SW 1271 (cell line): ENCODE measurements around the gene MAIP1.

Source experiments
- DNase-seq, 2 experiments: peaks; one replicate each; lab custom pipeline; 2025; lab: John Stamatoyannopoulos, UW

Gene MAIP1

GRCh38 chr2:199950396-199950795, 5.0 kb upstream of the MAIP1 start:
- no peak for DNase-seq

GRCh38 chr2:199951023-199951422, 4.4 kb upstream of the MAIP1 start:
- no peak for DNase-seq

- DNase-seq: peak in 1 of 2 experiments; percentile 14
Measured at GRCh38 chr2:199955007-199955338, 409 bp upstream of the MAIP1 start.

- DNase-seq: peak in 1 of 2 experiments; percentile 21
Measured at GRCh38 chr2:199956062-199956380, 639 bp downstream of the MAIP1 start.

GRCh38 chr2:199958014-199958413, 2.6 kb downstream of the MAIP1 start:
- no peak for DNase-seq

- no peak for DNase-seq
Measured at GRCh38 chr2:199962203-199962602, 6.8 kb downstream of the MAIP1 start.

GRCh38 chr2:199966405-199966804, 11.0 kb downstream of the MAIP1 start:
- DNase-seq: no peak

DNA sequence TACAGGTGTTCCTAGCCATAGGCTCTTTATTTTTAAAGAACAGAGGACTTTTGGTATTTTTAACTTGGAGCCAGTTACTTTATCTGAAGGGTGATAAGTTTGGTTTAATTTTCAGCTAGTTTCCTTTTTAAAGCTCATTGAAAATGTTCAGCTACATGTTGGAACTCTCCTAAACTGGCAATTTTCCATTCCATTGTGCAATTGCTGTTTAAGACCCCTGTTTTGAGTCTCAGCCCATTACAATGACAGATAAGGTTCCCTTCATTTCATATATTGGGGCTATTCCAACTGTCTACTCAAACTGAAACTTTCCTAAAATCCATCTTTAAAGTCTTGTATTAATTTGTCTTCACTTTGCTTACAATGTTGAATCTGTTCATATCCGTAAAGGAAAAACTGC, 11.6 kb downstream of the MAIP1 start:
- no peak for DNase-seq

DNA sequence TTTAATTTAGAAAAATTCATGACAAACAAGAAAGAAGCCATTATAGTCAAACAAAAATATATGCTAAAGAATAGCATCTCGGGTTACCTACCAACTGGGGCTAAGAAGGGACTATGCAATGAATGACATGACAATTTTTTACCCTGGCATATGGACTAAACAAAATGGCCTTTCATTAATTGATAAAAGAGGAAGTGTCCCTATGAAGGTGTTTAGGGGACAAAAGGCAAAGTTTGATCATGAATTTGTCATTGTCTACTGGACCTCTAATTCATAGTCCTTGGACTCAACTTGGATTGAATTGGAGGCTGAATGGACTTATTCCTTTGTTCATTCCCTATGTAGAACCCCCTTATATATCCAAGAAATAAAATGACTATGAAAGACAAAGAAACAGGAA, 12.7 kb downstream of the MAIP1 start:
- DNase-seq: no peak

- no peak for DNase-seq
Measured at GRCh38 chr2:199972088-199972626, 16.8 kb downstream of the MAIP1 start.

- DNase-seq: peak in 1 of 2 experiments; percentile 51
Measured at GRCh38 chr2:199973703-199974102, 18.3 kb downstream of the MAIP1 start.

- no peak for DNase-seq
Measured at GRCh38 chr2:199975273-199975895, 20.0 kb downstream of the MAIP1 start.

- DNase-seq: no peak
Measured at GRCh38 chr2:199977984-199978415, 22.6 kb downstream of the MAIP1 start.

GRCh38 chr2:199979398-199979797, 24.0 kb downstream of the MAIP1 start:
- DNase-seq: no peak

DNA sequence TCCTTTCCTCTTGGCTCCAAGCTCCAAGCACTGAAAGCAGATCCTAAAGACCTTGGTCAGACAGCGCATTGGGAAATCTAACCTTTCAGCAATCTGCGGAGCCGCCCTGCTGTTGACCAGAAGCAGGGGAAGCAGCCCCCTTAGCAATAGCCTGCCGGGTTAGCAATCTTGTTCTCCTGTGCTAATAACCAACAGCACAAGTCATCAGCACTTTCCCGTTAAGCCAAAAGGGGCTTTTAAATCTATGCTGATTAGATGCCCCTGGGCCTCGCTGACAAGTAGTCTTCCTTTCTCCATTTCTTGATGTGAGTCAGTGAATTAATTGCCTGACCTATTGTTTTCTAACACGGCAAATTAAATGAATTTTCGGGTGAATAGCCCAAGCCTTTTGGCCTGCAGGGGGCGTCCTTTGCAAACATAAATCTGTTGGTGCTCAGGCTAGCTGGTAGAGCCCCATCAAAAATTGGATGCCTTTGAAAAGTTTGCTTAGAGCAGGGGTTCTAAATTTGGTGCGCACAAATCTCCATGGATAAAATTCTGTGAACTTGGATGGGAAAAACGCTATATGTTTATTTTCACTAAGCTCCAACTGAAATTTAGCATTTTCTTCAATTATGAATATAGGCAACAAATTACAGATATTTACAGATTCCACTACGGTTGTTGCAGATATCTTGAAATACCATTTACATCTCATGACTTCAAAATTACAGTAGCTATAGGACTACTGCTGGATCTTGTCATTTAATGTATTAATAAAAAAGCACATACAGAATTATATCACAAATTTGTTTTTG, 24.6 kb downstream of the MAIP1 start:
- DNase-seq: peak; percentile 10 to 41

DNA sequence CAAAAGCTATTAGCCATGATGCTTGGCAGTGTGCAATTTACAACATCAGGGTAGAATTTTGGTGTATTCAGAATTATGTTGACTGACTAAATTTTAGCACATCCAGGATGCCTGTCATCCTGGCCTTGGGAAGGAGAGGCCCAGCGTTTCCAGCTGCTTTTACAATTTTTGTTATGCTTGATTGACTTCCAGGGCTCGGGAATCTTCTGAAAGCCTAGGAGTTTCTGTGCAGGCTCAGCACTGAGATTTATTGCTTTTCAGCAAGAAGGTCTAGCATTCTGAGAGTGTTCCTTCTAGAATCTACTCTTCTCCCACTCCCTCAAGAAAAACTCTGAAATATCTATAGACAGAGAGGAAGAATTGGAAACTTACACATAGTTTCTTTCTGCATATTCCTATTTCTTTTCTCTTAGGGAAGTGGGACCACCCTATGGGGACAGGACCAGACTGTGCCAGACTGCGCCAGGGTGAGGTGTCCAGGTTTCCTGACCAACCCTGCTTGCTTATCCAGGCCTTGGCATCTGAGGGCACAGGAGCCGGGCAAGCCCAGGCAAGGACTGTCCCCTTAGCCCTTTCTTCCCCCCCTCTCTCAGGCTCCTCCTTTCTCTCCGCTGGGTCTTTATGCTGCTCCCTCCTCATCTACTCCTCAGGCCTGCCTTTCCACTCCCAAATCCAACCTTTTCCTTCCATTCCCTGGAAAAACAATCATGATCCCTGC, 26.9 kb downstream of the MAIP1 start:
- no peak for DNase-seq

DNA sequence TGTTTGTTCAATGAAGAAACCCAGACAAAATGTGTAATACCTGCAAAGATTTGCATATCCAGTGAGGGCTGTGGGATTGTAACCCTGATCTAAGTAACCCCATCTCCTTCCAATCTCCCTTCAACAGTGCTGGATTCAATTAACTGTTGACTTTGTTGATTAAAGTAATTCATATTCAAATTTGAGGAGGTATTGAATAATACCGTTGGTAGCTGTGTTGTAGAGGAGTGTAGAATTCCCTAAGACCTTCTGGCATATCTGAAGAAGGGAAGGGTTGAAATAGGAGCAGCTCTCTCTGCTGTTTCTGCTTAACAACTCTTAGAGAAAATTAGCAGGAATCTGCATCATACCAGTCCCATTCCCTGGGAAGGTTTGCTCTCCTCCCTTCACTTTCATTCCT, 28.2 kb downstream of the MAIP1 start:
- no peak for DNase-seq

DNA sequence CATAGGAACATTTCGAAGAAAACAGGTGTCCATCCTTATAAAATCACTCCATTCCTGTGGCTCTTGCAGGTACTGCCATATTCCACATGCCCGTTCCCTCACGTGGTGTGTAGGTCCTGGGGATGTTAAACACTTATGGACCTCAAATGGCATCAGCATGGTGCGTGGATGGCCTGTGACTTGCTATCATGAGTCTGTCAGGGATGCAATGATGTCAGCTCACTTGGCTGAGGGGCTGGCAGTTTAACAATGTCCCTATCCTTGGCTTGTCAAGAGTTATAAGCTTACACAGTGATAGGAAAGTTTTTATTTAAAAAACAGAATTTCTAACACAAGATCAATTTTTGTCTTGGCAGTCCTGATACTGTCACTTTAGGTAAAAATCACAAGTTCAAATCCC, 28.8 kb downstream of the MAIP1 start:
- DNase-seq: no peak

GRCh38 chr2:199984755-199985154, 29.4 kb downstream of the MAIP1 start:
- DNase-seq: no peak

DNA sequence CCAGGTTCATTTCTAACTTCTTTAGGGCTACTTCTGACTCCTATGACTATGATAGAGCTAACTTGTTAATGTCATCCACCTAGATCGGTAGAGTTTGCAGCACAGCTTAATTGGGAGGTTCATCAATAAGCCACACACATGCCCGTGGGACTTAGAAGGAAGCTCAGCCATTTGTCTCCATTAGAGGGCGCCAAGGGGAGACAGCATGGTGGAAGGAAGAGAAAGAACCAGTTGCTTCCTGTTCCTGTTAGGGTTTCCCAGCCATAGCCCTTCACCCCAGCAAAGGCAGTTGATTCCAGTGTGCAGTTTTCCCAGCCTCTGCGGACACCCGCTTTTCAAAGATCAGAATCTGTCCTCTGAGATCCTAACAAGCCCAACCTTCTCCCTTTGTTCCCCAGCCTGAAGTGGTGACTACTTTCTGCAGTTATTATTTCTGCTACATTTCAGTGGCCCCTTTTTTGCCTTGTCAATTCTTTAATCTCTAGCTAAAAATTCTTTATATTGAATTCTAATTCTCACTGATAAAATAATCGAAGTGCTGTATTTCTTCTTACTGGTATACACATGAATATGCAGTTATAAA, 30.3 kb downstream of the MAIP1 start:
- peak; percentile 24 to 70 for DNase-seq

DNA sequence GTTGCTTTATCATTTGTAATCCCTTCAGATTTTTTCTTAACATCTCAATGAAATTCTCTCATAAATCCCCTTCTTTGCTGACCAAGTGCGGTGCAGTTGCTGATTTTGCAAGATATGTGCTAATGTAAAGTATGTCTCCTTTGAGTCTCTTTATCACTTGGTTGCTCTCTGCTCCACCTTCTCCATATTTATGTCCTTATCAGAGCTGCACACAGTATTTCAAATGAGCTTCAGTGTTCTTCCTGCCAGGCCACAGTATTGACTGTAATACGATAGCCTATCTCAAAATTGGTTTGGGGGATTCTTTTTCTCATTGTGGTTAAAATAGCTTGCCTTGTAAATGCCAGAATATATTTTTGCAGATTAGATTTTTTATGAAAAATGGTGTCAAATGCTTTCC, 32.2 kb downstream of the MAIP1 start:
- DNase-seq: no peak

DNA sequence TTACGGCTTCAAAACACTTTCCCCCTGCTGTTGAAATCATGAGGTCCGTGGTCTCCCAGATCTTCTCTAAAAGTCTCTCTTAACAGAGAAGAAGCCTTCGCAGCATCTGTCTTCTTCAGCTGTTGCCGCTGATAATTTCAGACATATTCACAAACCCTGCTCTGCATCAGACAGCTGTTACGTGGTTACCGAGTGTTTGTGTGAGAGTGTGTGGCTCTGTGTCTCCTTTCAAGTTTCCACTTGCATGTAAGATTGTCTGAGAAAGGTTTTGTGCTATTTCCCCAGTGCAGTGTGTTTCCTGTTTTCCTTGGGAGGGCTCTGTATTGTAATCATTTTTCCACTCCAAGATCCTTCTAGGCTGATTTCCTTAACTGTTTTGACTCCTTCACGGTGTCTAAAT, 32.8 kb downstream of the MAIP1 start:
- no peak for DNase-seq

- no peak for DNase-seq
Measured at GRCh38 chr2:199989822-199990221, 34.4 kb downstream of the MAIP1 start.
